IMR-90 (cell line): ENCODE results near the gene ADGRL3.

Source experiments
- BHLHE40 ChIP-seq: fragments of 150-350 bp; IDR thresholded peaks from 2 replicates; pipeline ENCODE4 v1.6.1; 2016; ENCODE audit warnings: mild to moderate bottlenecking, low read depth, low read length
- CEBPB ChIP-seq: IDR thresholded peaks from 2 replicates; pipeline ENCODE4 v1.6.1; 2012; ENCODE audit warnings: low read depth, low read length, improper control_type of control experiment
- CHD1 ChIP-seq: IDR thresholded peaks from 2 replicates; pipeline ENCODE4 v1.6.1; 2012; ENCODE audit warnings: low read depth, low read length, improper control_type of control experiment
- POLR2A ChIP-seq: IDR thresholded peaks from 2 replicates; pipeline ENCODE4 v1.6.1; 2012; ENCODE audit warnings: mild to moderate bottlenecking, low read depth, low read length
- RAD21 ChIP-seq: IDR thresholded peaks from 2 replicates; pipeline ENCODE4 v1.6.1; 2012; ENCODE audit warnings: low read length, improper control_type of control experiment
- TF ChIP-seq, protein P1 (sequence below): conservative IDR thresholded peaks from 2 replicates; pipeline ENCODE4 v1.5.1; 2012; ENCODE audit warnings: mild to moderate bottlenecking, low read depth, low read length, improper control_type of control experiment
- TF ChIP-seq, protein P2 (sequence below): fragments of 150-350 bp; IDR thresholded peaks from 2 replicates; pipeline ENCODE4 v1.6.1; 2016; ENCODE audit warnings: low read depth, mild to moderate bottlenecking, low read length, moderate library complexity, borderline replicate concordance

DNA sequence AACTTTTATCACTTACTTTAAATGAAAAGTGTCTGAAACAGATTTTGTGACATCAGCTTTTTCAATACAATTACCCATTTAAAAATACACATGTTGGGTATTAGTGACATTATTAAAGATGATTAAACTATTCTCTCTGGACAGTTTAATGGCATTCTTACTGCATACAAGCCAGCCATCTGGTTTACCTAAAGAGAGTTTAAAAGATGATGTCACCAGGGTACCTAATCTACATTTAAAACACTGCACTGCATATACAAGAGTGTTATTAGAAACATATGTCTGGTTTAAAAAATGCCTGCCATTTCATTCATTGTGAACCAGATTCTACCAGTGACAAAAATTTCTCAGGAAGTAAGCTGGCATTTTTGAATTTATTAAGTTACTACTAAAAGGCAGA lies 919.1 kb downstream of the ADGRL3 start:
- no peak for TF ChIP-seq POLR2A
- no peak for TF ChIP-seq CHD1
- TF ChIP-seq, protein P1, sequence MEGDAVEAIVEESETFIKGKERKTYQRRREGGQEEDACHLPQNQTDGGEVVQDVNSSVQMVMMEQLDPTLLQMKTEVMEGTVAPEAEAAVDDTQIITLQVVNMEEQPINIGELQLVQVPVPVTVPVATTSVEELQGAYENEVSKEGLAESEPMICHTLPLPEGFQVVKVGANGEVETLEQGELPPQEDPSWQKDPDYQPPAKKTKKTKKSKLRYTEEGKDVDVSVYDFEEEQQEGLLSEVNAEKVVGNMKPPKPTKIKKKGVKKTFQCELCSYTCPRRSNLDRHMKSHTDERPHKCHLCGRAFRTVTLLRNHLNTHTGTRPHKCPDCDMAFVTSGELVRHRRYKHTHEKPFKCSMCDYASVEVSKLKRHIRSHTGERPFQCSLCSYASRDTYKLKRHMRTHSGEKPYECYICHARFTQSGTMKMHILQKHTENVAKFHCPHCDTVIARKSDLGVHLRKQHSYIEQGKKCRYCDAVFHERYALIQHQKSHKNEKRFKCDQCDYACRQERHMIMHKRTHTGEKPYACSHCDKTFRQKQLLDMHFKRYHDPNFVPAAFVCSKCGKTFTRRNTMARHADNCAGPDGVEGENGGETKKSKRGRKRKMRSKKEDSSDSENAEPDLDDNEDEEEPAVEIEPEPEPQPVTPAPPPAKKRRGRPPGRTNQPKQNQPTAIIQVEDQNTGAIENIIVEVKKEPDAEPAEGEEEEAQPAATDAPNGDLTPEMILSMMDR = no peak
- TF ChIP-seq, protein P2, sequence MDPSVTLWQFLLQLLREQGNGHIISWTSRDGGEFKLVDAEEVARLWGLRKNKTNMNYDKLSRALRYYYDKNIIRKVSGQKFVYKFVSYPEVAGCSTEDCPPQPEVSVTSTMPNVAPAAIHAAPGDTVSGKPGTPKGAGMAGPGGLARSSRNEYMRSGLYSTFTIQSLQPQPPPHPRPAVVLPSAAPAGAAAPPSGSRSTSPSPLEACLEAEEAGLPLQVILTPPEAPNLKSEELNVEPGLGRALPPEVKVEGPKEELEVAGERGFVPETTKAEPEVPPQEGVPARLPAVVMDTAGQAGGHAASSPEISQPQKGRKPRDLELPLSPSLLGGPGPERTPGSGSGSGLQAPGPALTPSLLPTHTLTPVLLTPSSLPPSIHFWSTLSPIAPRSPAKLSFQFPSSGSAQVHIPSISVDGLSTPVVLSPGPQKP = no peak
- TF ChIP-seq RAD21 = no peak
- no peak for TF ChIP-seq CEBPB
- no peak for TF ChIP-seq BHLHE40
